Breast epithelium (tissue), 4 donors: ENCODE results near the gene ZNF217. TPM values are rescaled to one million over a fixed set of nuclear protein-coding genes. Genes with fewer than 3 reads are reported as not detected.
A peak's percentile ranks its signal among the peaks of the same experiment; 100 is the strongest.
"Not testable (repeated sequence)": the region's sequence is repeated elsewhere in the genome, so short reads cannot be mapped to it uniquely, and the experiment has no call there.

Experiments used
- DNase-seq, 2 donors: peaks; one replicate each; pipeline ENCODE4 v3.0.0-alpha.2; 2019; ENCODE audit warnings: low spot score in 2 of 2
- H3K27ac ChIP-seq, 2 donors: fragments of 200-600 bp; sonication (generic) in 1 of 2; one replicate each; pipeline ENCODE4 v1.5.1; 2016 to 2019; ENCODE audit warnings: mild to moderate bottlenecking in 1 of 2
- H3K27me3 ChIP-seq, 2 donors: fragments of 200-600 bp; sonication (generic) in 1 of 2; one replicate each; pipeline versions ENCODE4 v1.5.1 to v1.6.0; 2017 to 2019; ENCODE audit warnings: control low read depth in 1 of 2, mild to moderate bottlenecking in 1 of 2
- H3K36me3 ChIP-seq: fragments of 200-600 bp; one replicate; pipeline ENCODE4 v1.5.1; 2019
- H3K4me1 ChIP-seq, 2 donors: fragments of 200-600 bp; sonication (generic); one replicate each; pipeline ENCODE4 v1.5.1; 2016 to 2019; ENCODE audit warnings: control low read depth in 1 of 2
- H3K4me3 ChIP-seq, 3 donors: fragments of 200-600 bp; sonication (generic); 1 replicate in 2 of 3; 2 replicates in 1 of 3; pipeline ENCODE4 v1.5.1; 2016 to 2019; ENCODE audit warnings: mild to moderate bottlenecking in 3 of 3, moderate library complexity in 2 of 3
- H3K9me3 ChIP-seq, 2 donors: fragments of 200-600 bp; sonication (generic) in 1 of 2; one replicate each; pipeline ENCODE4 v1.5.1; 2016 to 2019; ENCODE audit warnings: control low read depth in 1 of 2
- POLR2A ChIP-seq: fragments of 450-650 bp; IDR thresholded peaks from one replicate; pipeline ENCODE4 v1.6.1; 2016; ENCODE audit warnings: antibody characterized with exemption, mild to moderate bottlenecking, moderate library complexity
- POLR2AphosphoS5 ChIP-seq, 3 donors: sonication (generic); formaldehyde crosslinking; IDR thresholded peaks; one replicate each; pipeline ENCODE4 v1.6.1; 2017; ENCODE audit warnings: antibody characterized with exemption in 3 of 3
- intact Hi-C: fragments of 100-400 bp; cut with DNase I; formaldehyde crosslinking; loops from one replicate; pipeline ENCODE4 v1.15.1; 2023; ENCODE audit warnings: low total_unique reads
- total RNA-seq, 3 donors: library from RNA; depleted of rRNA; stranded (reverse); fragments of >200 nt; gene quantifications; one replicate each; pipeline ENCODE4 v1.1.0, GENCODE V29; 2016
- TF ChIP-seq, protein P1 (sequence below), 3 donors: fragments of 450-650 bp; IDR thresholded peaks; one replicate each; pipeline ENCODE4 v1.5.1; 2016 to 2017; ENCODE audit warnings: antibody characterized with exemption in 3 of 3, mild to moderate bottlenecking in 3 of 3, moderate library complexity in 3 of 3

ZNF217 gene
- total RNA-seq, 3 donors from 2014 or later, result 22.4 to 54.7 (median 48.3) TPM

- no peak for DNase-seq
- Histone ChIP-seq H3K4me3 (no peak overlapping the region), H3K27me3 (no peaks in the 10 kb centered on the region), H3K27ac (no peak overlapping the region), H3K36me3 (no peaks in the 10 kb centered on the region), H3K4me1 (no peaks in the 10 kb centered on the region), H3K9me3 (no peaks in the 10 kb centered on the region)
- TF ChIP-seq POLR2AphosphoS5 (IDR thresholded peaks at IDR 0.05), result no peak
- no peak for TF ChIP-seq POLR2A
- TF ChIP-seq, protein P1, sequence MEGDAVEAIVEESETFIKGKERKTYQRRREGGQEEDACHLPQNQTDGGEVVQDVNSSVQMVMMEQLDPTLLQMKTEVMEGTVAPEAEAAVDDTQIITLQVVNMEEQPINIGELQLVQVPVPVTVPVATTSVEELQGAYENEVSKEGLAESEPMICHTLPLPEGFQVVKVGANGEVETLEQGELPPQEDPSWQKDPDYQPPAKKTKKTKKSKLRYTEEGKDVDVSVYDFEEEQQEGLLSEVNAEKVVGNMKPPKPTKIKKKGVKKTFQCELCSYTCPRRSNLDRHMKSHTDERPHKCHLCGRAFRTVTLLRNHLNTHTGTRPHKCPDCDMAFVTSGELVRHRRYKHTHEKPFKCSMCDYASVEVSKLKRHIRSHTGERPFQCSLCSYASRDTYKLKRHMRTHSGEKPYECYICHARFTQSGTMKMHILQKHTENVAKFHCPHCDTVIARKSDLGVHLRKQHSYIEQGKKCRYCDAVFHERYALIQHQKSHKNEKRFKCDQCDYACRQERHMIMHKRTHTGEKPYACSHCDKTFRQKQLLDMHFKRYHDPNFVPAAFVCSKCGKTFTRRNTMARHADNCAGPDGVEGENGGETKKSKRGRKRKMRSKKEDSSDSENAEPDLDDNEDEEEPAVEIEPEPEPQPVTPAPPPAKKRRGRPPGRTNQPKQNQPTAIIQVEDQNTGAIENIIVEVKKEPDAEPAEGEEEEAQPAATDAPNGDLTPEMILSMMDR (IDR thresholded peaks at IDR 0.05), result no peak
- intact Hi-C loops, result no loop called here
Measured at GRCh38 chr20:53550280-53551187, 43.1 kb downstream of the ZNF217 start.

- intact Hi-C loops, result no loop called here
- TF ChIP-seq POLR2A (no peak), POLR2AphosphoS5 (IDR thresholded peaks at IDR 0.05) (no peak)
- TF ChIP-seq, protein P1 (IDR thresholded peaks at IDR 0.05), result peak; percentile 64 to 81 (median 74)
- no peaks in the 10 kb centered on the region for H3K36me3 ChIP-seq
- H3K27me3 ChIP-seq, result no peaks in the 10 kb centered on the region
- no peaks in the 10 kb centered on the region for H3K4me1 ChIP-seq
- peak in 1 of 2 donors; percentile 23 for DNase-seq
- H3K9me3 ChIP-seq, result no peaks in the 10 kb centered on the region
- no peak overlapping the region for H3K27ac ChIP-seq
- H3K4me3 ChIP-seq, result no peak overlapping the region
Measured at GRCh38 chr20:53547664-53548239, 45.9 kb downstream of the ZNF217 start.

DNA sequence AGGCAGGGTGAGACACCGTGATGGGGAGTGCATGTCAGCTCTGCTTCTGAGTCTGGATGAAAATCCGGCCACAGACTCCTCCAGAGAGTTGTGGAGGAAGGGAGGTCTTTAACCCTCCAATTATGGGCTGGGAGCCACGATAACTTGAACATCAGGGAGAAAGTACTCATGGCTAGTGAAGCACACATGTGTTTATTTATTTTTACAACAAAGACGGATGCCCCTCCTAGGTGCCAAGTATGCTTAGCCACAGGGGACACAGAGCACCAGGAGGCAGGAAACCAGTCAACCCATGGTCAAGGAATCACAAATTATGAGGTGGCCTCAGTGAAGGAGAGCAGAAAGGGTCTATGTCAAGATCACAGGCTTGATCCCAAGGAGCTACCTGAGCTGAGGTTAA is 54.1 kb downstream of the ZNF217 start:
- Histone ChIP-seq H3K27ac (no peak overlapping the region), H3K27me3 (no peaks in the 10 kb centered on the region), H3K4me3 (no peak overlapping the region), H3K4me1 (no peaks in the 10 kb centered on the region), H3K9me3 (no peaks in the 10 kb centered on the region), H3K36me3 (no peaks in the 10 kb centered on the region)
- no peak for TF ChIP-seq POLR2A
- TF ChIP-seq POLR2AphosphoS5 (IDR thresholded peaks at IDR 0.05), result no peak
- TF ChIP-seq, protein P1 (IDR thresholded peaks at IDR 0.05), result no peak
- no peak for DNase-seq
- intact Hi-C loops, result no loop called here

DNA sequence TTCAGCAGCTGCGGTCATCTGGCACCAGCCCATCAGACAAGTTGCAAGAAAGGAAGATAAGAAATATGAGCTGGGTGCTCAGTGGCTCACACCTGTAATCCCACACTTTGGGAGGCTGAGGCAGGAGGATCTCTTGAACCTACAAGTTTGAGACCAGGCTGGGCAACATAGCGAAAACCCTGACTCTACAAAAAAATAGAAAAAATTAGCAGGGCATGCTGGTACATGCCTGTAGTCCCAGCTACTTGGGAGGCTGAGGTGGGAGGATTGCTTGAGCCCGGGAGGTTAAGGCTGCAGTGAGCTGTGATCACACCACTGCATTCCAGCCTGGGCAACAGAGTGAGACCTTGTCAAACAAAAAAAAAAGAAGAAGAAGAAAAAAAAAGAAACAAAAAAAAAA is 57.3 kb downstream of the ZNF217 start:
- DNase-seq, H3K4me1 ChIP-seq, H3K27ac ChIP-seq, H3K27me3 ChIP-seq, H3K36me3 ChIP-seq, H3K9me3 ChIP-seq, intact Hi-C loops, H3K4me3 ChIP-seq: not testable (repeated sequence)

DNA sequence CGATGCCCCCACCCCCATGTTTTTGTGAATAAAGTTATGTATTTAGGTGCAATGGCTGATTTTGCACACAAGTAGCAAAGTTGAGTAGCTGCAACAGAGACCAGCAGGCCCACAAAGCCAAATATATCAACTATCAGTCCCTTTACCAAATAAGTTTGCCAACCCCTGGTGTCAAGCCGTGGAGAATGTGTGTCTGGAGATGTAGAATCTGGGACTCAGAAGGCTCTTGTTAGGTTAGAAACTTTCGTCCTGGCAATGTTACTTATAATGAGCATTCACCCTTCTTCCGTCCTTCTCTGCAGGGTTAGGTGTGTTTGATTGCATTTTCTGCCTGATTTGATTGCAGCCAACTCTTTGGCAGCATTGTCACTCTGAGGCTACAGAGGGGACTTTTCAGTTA is 57.8 kb downstream of the ZNF217 start:
- no peak for DNase-seq
- TF ChIP-seq, protein P1 (IDR thresholded peaks at IDR 0.05), result no peak
- TF ChIP-seq POLR2A (no peak), POLR2AphosphoS5 (IDR thresholded peaks at IDR 0.05) (no peak)

More for the DNA sequence above, 57.8 kb downstream of the ZNF217 start:
- H3K4me3 ChIP-seq, result no peak overlapping the region
- no peaks in the 10 kb centered on the region for H3K9me3 ChIP-seq
- H3K4me1 ChIP-seq, result no peaks in the 10 kb centered on the region
- H3K27ac ChIP-seq, result no peak overlapping the region
- intact Hi-C loops, result no loop called here
- H3K36me3 ChIP-seq, result no peaks in the 10 kb centered on the region
- H3K27me3 ChIP-seq, result no peaks in the 10 kb centered on the region
